GM21576 (cell line): ENCODE data around the gene RNF114.
"Not testable (repeated sequence)": the region's sequence is repeated elsewhere in the genome, so short reads cannot be mapped to it uniquely, and the experiment has no call there.

Experiments used
- ATAC-seq: cut with Tn5 transposase; IDR thresholded peaks from one replicate; pipeline ENCODE4 v1.9.1; 2021; ENCODE audit warnings: mild to moderate bottlenecking, moderate library complexity; ENCODE audit not compliant: unreplicated experiment

Gene RNF114

GRCh38 chr20:49983848-49984408 lies 47.7 kb downstream of the RNF114 start:
- no peak for ATAC-seq

- ATAC-seq: no peak
These were observed 48.4 kb downstream of the RNF114 start for GRCh38 chr20:49984426-49985153.

GRCh38 chr20:49985157-49985556 lies 49.0 kb downstream of the RNF114 start:
- no peak for ATAC-seq

GRCh38 chr20:49985617-49986016 lies 49.4 kb downstream of the RNF114 start:
- no peak for ATAC-seq

DNA sequence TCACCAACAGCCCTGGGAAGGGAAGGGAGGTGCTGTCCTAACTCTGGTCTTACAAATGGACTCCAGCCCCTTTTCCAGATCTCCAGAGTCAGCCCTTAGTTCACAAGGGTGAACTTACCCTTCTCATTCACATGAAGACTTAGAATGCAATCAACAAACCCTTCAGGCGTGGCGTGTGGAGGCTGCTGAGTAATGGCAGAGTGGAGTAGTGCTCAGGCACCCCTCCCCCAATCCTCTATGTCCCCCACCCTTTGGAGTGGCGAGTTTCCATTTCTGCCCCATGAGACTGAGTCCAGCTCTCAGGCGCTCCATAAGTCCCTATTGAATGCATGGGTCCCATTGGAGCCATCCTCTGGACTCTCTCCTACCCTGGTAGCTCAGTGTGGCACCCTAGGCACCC lies 49.9 kb downstream of the RNF114 start:
- ATAC-seq: no peak

DNA sequence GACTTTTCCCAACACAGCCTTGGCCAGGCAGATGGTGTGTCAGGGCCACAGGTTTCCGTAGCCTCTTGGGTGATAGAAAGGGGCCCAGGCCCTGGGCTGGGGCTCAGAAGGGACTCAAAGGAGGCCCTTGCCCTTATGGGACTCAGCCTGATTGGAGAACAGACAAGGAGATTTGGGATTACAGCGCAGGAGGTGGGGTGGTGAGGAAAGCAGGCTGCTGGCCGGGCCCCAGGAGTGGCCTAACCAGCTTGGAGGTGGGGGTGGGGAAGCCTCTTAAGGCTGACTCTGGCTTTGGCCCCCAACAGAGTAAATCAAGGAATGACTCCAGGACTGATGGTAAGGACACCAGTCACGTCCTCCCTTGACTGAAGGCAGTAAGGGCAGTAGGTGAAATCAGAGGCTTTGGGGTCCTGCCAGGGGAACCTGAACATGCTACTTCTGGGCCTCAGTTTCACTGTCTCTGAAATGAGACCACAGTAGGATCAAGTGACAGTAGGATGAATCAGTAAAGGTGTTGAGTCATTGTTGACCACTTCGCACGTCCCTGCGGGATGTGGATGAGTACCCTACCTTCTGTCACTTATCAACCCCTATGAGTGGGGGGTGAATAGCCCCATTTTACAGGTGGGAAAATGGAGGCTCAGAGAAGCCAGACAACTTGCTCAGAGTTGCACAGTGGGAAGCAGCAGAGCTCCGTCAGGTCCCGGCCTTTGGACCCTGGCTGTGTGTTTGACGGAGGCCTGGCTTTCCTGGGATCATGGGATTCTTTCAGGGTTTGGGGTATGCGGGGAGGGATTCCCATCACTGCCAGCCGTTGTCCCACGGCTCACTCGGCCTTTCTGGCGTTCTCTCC lies 51.0 kb downstream of the RNF114 start:
- ATAC-seq: no peak

DNA sequence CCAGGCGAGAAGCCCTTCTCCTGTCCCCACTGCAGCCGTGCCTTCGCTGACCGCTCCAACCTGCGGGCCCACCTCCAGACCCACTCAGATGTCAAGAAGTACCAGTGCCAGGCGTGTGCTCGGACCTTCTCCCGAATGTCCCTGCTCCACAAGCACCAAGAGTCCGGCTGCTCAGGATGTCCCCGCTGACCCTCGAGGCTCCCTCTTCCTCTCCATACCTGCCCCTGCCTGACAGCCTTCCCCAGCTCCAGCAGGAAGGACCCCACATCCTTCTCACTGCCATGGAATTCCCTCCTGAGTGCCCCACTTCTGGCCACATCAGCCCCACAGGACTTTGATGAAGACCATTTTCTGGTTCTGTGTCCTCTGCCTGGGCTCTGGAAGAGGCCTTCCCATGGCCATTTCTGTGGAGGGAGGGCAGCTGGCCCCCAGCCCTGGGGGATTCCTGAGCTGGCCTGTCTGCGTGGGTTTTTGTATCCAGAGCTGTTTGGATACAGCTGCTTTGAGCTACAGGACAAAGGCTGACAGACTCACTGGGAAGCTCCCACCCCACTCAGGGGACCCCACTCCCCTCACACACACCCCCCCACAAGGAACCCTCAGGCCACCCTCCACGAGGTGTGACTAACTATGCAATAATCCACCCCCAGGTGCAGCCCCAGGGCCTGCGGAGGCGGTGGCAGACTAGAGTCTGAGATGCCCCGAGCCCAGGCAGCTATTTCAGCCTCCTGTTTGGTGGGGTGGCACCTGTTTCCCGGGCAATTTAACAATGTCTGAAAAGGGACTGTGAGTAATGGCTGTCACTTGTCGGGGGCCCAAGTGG lies 51.9 kb downstream of the RNF114 start:
- no peak for ATAC-seq

DNA sequence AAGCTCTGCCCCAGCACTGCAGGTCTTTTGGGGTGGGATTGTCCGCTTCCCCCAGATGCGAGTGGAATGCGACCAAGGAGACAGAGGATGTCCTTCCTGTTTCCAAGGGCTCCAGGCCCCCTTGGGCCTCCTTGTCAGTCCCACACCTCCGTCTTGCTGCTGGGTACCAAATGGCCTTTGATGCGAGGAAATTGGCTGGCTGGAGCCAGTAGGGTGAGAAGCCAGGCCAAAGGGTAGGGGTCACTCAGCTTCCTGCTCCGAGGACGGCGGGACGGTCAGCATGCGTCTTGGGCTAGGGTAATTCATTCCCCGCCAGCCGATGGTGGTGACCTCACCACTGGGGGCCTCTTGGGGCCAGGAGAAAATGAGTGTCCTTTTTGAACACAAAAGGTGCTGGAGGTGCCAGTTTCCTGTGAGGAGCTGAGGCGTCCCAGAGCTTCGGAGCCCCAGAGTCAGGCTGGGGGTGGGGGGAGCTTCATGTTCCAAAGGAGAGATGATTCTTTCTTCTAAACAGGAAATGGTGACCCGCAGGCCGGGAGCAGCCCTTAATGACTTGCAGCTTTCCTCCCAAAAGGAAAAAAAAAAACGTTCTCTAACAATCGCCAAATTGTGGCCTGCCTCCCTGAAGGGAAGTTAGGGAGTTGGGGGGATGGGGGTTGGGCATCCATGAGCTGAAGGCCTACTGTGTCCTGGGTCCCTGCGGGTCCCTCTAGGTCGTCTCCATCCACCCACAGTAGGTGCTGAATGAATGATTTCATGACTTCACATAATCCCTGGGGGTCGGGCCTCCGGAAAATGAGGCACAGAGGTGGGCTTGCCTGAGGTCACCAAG lies 53.3 kb downstream of the RNF114 start:
- ATAC-seq: no peak

DNA sequence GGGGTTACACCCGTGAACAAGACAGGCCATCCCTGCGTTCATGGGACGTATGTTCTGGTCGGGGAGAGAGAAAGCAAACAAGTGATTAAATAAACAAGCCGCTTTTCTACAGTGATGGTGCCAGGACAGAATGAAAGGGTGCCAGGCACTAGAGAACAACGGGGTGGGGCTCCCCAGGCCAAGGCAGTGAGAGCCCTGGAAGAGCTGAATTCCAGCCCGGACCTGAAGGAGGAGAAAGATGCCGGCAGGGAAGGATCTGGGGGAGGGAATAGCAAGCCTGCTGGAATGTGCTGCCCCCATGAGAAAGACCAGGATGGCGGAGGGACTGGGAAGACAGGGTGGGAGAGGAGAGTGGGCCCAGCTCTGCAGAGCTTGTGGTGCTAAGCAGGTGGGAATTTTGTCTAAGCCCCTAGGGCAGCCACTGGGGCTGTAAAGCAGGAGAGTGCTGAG lies 54.1 kb downstream of the RNF114 start:
- ATAC-seq: no peak

DNA sequence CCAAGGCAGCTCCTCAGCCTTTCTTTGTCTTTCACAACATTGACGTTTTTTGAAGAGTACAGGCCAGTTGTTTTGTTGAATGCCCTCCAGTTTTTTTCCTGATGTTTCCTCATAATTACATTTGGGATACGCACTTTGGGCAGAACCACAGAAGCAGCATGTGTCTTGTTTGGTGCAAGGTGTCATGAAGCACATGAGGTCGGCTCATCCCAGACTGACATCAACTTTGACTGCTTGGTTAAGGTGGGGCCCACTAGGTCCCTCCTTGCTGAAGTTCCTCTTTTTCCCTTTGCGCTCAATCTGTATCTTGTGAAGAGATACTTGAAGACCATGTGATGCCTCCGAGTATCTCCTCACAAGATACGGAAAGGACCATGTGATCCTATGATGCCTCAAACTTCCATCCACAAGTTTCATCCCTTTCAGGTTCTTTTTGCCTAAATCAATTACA lies 57.1 kb downstream of the RNF114 start:
- no peak for ATAC-seq

DNA sequence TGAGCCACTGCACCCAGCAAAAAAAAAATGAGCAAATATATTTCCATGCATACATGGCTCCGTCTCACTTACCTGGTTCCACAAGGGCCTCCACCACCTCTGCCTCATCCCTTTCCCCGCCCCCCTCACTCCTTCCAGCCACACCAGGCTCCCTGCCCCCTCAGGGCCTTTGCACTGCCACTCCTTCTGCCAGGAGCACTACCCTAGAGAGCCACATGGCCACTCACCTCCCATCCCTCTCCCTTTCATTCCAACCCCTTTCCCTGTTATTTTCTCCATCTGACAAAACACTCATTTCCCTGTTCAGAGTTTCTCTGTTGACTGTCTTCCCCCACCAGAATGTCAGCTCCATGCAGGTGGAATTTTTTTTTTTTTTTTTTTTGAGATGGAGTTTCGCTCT lies 59.4 kb downstream of the RNF114 start:
- ATAC-seq: no peak

DNA sequence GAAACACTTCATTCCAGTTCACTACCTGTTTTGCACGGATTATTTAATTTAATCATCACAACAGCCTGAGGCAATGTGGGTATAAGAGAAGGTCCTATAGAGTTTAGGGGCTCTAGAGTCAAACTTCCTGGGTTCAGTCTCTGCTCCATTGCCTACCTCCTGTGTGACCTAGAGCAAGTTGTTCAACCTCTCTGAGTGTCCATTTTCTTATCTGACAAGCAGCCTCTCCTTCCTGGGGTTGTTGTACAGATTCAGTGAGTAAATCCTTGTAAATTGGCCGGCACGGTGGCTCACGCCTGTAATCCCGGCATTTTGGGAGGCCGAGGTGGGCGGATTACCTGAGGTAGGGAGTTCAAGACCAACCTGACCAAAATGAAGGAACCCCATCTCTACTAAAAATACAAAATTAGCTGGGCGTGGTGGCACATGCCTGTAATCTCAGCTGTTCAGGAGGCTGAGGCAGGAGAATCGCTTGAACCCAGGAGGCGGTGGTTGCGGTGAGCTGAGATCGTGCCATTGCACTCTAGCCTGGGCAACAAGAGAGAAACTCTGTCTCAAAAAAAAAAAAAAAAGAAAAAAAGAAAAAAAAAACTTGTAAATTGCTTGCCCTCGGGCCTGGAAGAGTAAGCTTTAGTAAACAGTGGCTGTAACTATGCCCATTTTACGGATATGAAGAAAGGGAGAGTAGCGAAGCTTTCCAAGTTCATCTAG lies 62.4 kb downstream of the RNF114 start:
- not testable (repeated sequence) for ATAC-seq

- ATAC-seq: no peak
These were observed 63.1 kb downstream of the RNF114 start for GRCh38 chr20:49999329-49999728.

GRCh38 chr20:50000548-50001222 lies 64.5 kb downstream of the RNF114 start:
- ATAC-seq: not testable (repeated sequence)

GRCh38 chr20:50001784-50002311 lies 65.7 kb downstream of the RNF114 start:
- ATAC-seq: no peak

DNA sequence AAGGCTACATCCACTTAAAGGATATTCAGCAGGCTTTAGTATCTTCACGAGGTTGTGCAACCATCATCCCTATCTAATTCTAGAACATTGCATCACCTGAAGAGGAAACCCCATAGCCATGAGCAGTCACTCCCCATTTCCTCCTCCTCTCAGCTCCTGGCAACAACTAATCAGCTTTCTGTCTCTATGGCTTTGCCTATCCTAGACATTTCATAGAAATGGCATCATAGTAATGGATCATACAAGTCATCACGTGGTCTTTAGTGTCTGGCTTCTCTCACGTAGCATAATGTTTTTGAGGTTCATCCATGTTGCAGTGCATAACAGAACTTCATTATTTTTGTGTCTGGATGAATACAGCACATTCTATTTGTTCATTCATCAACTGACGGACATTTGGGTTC lies 67.1 kb downstream of the RNF114 start:
- ATAC-seq: no peak
